HepG2 (cell line): ENCODE data around the gene BAIAP3. TPM values are rescaled to one million over a fixed set of nuclear protein-coding genes. Genes with fewer than 3 reads are reported as not detected.

Source experiments
- ATF1 ChIP-seq: IDR thresholded peaks from 2 replicates; pipeline ENCODE4 v1.6.1; 2016; ENCODE audit warnings: mild to moderate bottlenecking, control low read depth
- CBFB ChIP-seq: sonication (generic); formaldehyde crosslinking; IDR thresholded peaks from 2 replicates; pipeline ENCODE4 v1.4.0; 2020; ENCODE audit warnings: missing genetic modification reagents
- DR1 ChIP-seq: sonication (generic); formaldehyde crosslinking; IDR thresholded peaks from 2 replicates; pipeline ENCODE4 v1.8.0; 2021; ENCODE audit warnings: mild to moderate bottlenecking, missing genetic modification reagents, inconsistent platforms
- HDAC2 ChIP-seq: sonication (generic); formaldehyde crosslinking; IDR thresholded peaks from 2 replicates; pipeline ENCODE4 v1.4.0; 2020; ENCODE audit warnings: missing genetic modification reagents
- HMG20A ChIP-seq: IDR thresholded peaks from 2 replicates; pipeline ENCODE4 v1.6.1; 2016; ENCODE audit warnings: borderline replicate concordance
- NCOA2 ChIP-seq: sonication (generic); formaldehyde crosslinking; IDR thresholded peaks from 2 replicates; pipeline ENCODE4 v1.8.0; 2022; ENCODE audit warnings: inconsistent platforms
- RFX1 ChIP-seq: fragments of 450-650 bp; IDR thresholded peaks from 2 replicates; pipeline ENCODE4 v1.6.1; 2017
- RNF219 ChIP-seq: sonication (generic); formaldehyde crosslinking; IDR thresholded peaks from 2 replicates; pipeline ENCODE4 v1.5.0; 2020; ENCODE audit warnings: mild to moderate bottlenecking, missing genetic modification reagents
- TGIF2 ChIP-seq: IDR thresholded peaks from 2 replicates; pipeline ENCODE4 v1.6.1; 2016; ENCODE audit warnings: control low read depth, missing compliant biosample characterization
- XRCC5 ChIP-seq: fragments of 200-400 bp; formaldehyde crosslinking; optimal IDR thresholded peaks from 2 replicates; pipeline ENCODE3; 2017; ENCODE audit warnings: mild to moderate bottlenecking, low read length
- ZNF446 ChIP-seq: sonication (generic); formaldehyde crosslinking; IDR thresholded peaks from 2 replicates; pipeline ENCODE4 v1.5.0; 2020; ENCODE audit warnings: mild to moderate bottlenecking, missing genetic modification reagents
- ZNF512B ChIP-seq: sonication (generic); formaldehyde crosslinking; IDR thresholded peaks from 2 replicates; pipeline ENCODE4 v1.5.1; 2020; ENCODE audit warnings: missing genetic modification reagents, mild to moderate bottlenecking, borderline replicate concordance
- ZNF558 ChIP-seq: sonication (generic); formaldehyde crosslinking; IDR thresholded peaks from 2 replicates; pipeline ENCODE4 v1.9.0; 2022; ENCODE audit warnings: mild to moderate bottlenecking, missing genetic modification reagents, borderline replicate concordance
- polyA plus RNA-seq, 8 experiments: library from polyadenylated mRNA; depleted of rRNA in 3 of 8; stranded (reverse) in 7 of 8; unstranded in 1 of 8; fragments of >200 nt; fragmentation: Illumina TruSeq in 4 of 8; extraction: Trizol in 4 of 8; gene quantifications; 2 replicates each; pipeline versions ENCODE4 v1.2.1 to v1.2.3, GENCODE V29; 2011 to 2016; ENCODE audit warnings: low read depth in 4 of 8, missing spikeins in 1 of 8, mixed read lengths in 1 of 8; ENCODE audit not compliant: insufficient read depth in 1 of 8
- total RNA-seq, 5 experiments: library from RNA; depleted of rRNA; stranded (reverse); fragments of >200 nt; fragmentation: Illumina TruSeq; extraction: Trizol; gene quantifications; 2 replicates each; pipeline ENCODE4 v1.2.3, GENCODE V29; 2016; ENCODE audit warnings: low read depth in 1 of 5
- TF ChIP-seq, protein P1 (sequence below): sonication (generic); formaldehyde crosslinking; IDR thresholded peaks from 2 replicates; pipeline ENCODE4 v1.8.0; 2022; ENCODE audit warnings: mild to moderate bottlenecking, missing genetic modification reagents, moderate library complexity
- TF ChIP-seq, protein P2 (sequence below): sonication (generic); formaldehyde crosslinking; IDR thresholded peaks from 2 replicates; pipeline ENCODE4 v1.5.1; 2020; ENCODE audit warnings: missing genetic modification reagents, mild to moderate bottlenecking, borderline replicate concordance
- TF ChIP-seq, protein P3 (sequence below): sonication (generic); formaldehyde crosslinking; IDR thresholded peaks from 2 replicates; pipeline ENCODE4 v1.5.0; 2020; ENCODE audit warnings: mild to moderate bottlenecking, missing genetic modification reagents
- TF ChIP-seq, protein P4 (sequence below): sonication (generic); formaldehyde crosslinking; IDR thresholded peaks from 2 replicates; pipeline ENCODE4 v1.5.1; 2020; ENCODE audit warnings: mild to moderate bottlenecking, missing genetic modification reagents, borderline replicate concordance

Gene BAIAP3
- total and polyA plus RNA-seq, 2 of the 13 experiments (the other 11 are each of a cell fraction or from before 2014, with no cell fraction given): 3.2 to 5.7 TPM

DNA sequence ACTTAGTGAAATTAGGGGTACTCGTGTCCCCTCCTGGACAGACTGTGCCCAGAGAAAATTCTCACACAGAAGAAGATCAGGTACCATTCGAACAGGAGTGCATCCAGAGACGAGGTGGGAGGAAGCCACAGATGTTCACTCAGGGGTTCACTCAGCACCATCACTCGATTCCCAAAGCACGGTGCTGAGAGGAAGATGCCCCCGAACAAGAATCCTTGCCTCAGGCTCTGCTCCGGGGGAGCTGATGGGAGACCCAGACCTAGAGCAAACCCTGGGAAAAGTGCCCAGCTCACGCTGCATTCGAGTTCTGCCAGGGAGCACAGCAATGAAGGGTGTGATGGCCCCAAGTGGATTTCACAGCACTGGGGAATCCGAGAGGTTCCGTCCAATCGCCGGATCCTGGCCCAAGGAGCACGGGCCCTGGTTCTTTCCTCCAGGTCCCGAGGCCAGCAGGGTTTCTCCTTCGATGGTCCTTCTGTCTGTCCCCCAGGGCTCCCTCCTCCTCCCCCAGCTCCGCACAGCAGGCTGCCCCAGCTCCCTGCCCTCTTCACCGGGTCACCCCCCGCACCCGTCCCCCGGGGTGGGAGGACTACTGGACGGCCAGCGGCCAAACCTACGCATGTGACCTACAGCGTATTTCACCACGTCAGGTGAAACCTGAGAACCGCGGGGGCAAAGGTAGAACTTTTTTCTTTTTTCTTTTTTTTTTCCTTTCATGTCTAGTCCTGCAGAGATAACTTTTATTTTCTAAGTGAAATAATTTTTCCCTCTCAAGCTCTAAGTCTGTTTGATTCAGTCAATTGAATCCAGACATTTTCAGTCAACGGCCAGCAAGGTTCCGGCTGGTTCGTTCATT lies 34.2 kb upstream of the BAIAP3 start (continued):
- TF ChIP-seq ATF1 (CRISPR knock-in tag) (peak; percentile 55; the same call in 1 of the 2 replicates), CBFB (CRISPR knock-in tag) (no peak), HMG20A (CRISPR knock-in tag) (0 out of 2 replicates have a peak, but pooled peaks have one; percentile 25), TGIF2 (CRISPR knock-in tag) (no peak), ZNF558 (CRISPR knock-in tag) (no peak), DR1 (CRISPR knock-in tag) (no peak), ZNF512B (CRISPR knock-in tag) (no peak), RNF219 (CRISPR knock-in tag) (no peak), XRCC5 (no peak), ZNF446 (CRISPR knock-in tag) (no peak), HDAC2 (CRISPR knock-in tag) (0 out of 2 replicates have a peak, but pooled peaks have one; percentile 34), RFX1 (no peak), NCOA2 (CRISPR knock-in tag) (0 out of 2 replicates have a peak, but pooled peaks have one; percentile 34)
- TF ChIP-seq, protein P1, sequence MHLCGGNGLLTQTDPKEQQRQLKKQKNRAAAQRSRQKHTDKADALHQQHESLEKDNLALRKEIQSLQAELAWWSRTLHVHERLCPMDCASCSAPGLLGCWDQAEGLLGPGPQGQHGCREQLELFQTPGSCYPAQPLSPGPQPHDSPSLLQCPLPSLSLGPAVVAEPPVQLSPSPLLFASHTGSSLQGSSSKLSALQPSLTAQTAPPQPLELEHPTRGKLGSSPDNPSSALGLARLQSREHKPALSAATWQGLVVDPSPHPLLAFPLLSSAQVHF (CRISPR knock-in tag): no peak
- TF ChIP-seq, protein P2, sequence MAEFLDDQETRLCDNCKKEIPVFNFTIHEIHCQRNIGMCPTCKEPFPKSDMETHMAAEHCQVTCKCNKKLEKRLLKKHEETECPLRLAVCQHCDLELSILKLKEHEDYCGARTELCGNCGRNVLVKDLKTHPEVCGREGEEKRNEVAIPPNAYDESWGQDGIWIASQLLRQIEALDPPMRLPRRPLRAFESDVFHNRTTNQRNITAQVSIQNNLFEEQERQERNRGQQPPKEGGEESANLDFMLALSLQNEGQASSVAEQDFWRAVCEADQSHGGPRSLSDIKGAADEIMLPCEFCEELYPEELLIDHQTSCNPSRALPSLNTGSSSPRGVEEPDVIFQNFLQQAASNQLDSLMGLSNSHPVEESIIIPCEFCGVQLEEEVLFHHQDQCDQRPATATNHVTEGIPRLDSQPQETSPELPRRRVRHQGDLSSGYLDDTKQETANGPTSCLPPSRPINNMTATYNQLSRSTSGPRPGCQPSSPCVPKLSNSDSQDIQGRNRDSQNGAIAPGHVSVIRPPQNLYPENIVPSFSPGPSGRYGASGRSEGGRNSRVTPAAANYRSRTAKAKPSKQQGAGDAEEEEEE: peak; percentile 79; the same call in 1 of the 2 replicates
- TF ChIP-seq, protein P3, sequence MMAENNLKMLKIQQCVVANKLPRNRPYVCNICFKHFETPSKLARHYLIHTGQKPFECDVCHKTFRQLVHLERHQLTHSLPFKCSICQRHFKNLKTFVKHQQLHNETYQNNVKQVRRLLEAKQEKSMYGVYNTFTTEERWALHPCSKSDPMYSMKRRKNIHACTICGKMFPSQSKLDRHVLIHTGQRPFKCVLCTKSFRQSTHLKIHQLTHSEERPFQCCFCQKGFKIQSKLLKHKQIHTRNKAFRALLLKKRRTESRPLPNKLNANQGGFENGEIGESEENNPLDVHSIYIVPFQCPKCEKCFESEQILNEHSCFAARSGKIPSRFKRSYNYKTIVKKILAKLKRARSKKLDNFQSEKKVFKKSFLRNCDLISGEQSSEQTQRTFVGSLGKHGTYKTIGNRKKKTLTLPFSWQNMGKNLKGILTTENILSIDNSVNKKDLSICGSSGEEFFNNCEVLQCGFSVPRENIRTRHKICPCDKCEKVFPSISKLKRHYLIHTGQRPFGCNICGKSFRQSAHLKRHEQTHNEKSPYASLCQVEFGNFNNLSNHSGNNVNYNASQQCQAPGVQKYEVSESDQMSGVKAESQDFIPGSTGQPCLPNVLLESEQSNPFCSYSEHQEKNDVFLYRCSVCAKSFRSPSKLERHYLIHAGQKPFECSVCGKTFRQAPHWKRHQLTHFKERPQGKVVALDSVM: no peak
- TF ChIP-seq, protein P4, sequence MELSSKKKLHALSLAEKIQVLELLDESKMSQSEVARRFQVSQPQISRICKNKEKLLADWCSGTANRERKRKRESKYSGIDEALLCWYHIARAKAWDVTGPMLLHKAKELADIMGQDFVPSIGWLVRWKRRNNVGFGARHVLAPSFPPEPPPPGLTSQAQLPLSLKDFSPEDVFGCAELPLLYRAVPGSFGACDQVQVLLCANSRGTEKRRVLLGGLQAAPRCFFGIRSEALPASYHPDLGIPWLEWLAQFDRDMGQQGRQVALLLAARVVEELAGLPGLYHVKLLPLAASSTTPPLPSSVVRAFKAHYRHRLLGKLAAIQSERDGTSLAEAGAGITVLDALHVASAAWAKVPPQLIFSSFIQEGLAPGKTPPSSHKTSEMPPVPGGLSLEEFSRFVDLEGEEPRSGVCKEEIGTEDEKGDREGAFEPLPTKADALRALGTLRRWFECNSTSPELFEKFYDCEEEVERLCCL (CRISPR knock-in tag): no peak
